Measurements from ENCODE around the gene NF1. TPM values are rescaled to one million over a fixed set of nuclear protein-coding genes. Genes with fewer than 3 reads are reported as not detected.

The NF1 gene
- total RNA-seq, 1 donor from 2014 or later = 24.0 TPM

Other genes starting within 250 kb of the NF1 start
- 9.0 and 11.7 TPM in 2 replicates for gene TEFM, start 188.7 kb upstream of the NF1 start, total RNA-seq
- gene ADAP2, start 173.0 kb upstream of the NF1 start, total RNA-seq = 0.11 and 0.20 TPM in 2 replicates
- 7.3 and 8.7 TPM in 2 replicates for gene RNF135, start 123.9 kb upstream of the NF1 start, total RNA-seq
- 0.26 TPM in 1 of 2 replicates, not detected in the other for gene OMG, start 202.3 kb downstream of the NF1 start, total RNA-seq
- 0.14 and 0.20 TPM in 2 replicates for gene EVI2B, start 219.1 kb downstream of the NF1 start, total RNA-seq
- gene EVI2A, start 226.6 kb downstream of the NF1 start, total RNA-seq = 0.33 and 0.35 TPM in 2 replicates